ENCODE data around the gene FBXW4.

- TF ChIP-seq POLR2A (IDR thresholded peaks at IDR 0.05) = no peak
- TF ChIP-seq CTCF (IDR thresholded peaks at IDR 0.05) = peak; percentile 51 to 74 (median 65)
Measured at GRCh38 chr10:101602761-101603398, 92.1 kb downstream of the FBXW4 start.

All from uterus (tissue), 2 donors.